Tibial nerve (tissue), 4 donors: ENCODE measurements around the gene FAM210B. TPM values are rescaled to one million over a fixed set of nuclear protein-coding genes. Genes with fewer than 3 reads are reported as not detected.

ENCODE experiments used
- DNase-seq, 2 donors: peaks; one replicate each; pipeline ENCODE4 v3.0.0-alpha.2; 2019; ENCODE audit warnings: low spot score in 2 of 2
- H3K27ac ChIP-seq, 4 donors: fragments of 200-600 bp; sonication (generic) in 3 of 4; one replicate each; pipeline ENCODE4 v1.5.1; 2017 to 2019; ENCODE audit warnings: mild to moderate bottlenecking in 1 of 4
- H3K27me3 ChIP-seq, 2 donors: fragments of 200-600 bp; sonication (generic) in 1 of 2; one replicate each; pipeline versions ENCODE4 v1.5.1 to v1.6.0; 2017 to 2019
- H3K36me3 ChIP-seq, 3 donors: fragments of 200-600 bp; sonication (generic); one replicate each; pipeline ENCODE4 v1.5.1; 2018 to 2019
- H3K4me1 ChIP-seq, 4 donors: fragments of 200-600 bp; sonication (generic) in 3 of 4; one replicate each; pipeline ENCODE4 v1.5.1; 2017 to 2019
- H3K4me3 ChIP-seq, 4 donors: fragments of 200-600 bp; sonication (generic) in 3 of 4; one replicate each; pipeline ENCODE4 v1.5.1; 2017 to 2019; ENCODE audit warnings: mild to moderate bottlenecking in 1 of 4, moderate library complexity in 1 of 4
- H3K9me3 ChIP-seq, 4 donors: fragments of 200-600 bp; sonication (generic) in 3 of 4; one replicate each; pipeline ENCODE4 v1.5.1; 2017 to 2019
- CTCF ChIP-seq, 5 experiments: fragments of 200-600 bp in 3 of 5; fragments of 450-650 bp in 2 of 5; sonication (generic) in 3 of 5; IDR thresholded peaks; one replicate each; pipeline ENCODE4 v1.5.1; 2016 to 2019; ENCODE audit warnings: antibody characterized with exemption in 5 of 5, mild to moderate bottlenecking in 3 of 5, moderate library complexity in 2 of 5
- EP300 ChIP-seq, 2 donors: sonication (generic); formaldehyde crosslinking; IDR thresholded peaks; one replicate each; pipeline ENCODE4 v1.6.1; 2017; ENCODE audit warnings: antibody characterized with exemption in 2 of 2, mild to moderate bottlenecking in 1 of 2
- POLR2A ChIP-seq, 2 donors: fragments of 450-650 bp; IDR thresholded peaks; one replicate each; pipeline ENCODE4 v1.6.1; 2017; ENCODE audit warnings: antibody characterized with exemption in 2 of 2, mild to moderate bottlenecking in 2 of 2, moderate library complexity in 2 of 2
- WGBS, 2 donors: methylation state at CpG; one replicate each; pipeline ENCODE4 v1.1.5; 2018; 5-methylcytosine and 5-hydroxymethylcytosine counted together
- total RNA-seq, 4 donors: library from RNA; depleted of rRNA; stranded (reverse); fragments of >200 nt; gene quantifications; one replicate each; pipeline ENCODE4 v1.1.0, GENCODE V29; 2016

The FAM210B gene
- total RNA-seq, 4 donors from 2014 or later, result 36.8 to 56.6 (median 52.3) TPM

- peak in 1 of 2 donors; percentile 65 for TF ChIP-seq EP300 (IDR thresholded peaks at IDR 0.05)
- no peak for TF ChIP-seq CTCF (IDR thresholded peaks at IDR 0.05)
Observed at GRCh38 chr20:56411759-56412472, 53.1 kb downstream of the FAM210B start, which contains the start of gene CASS4. Gene CASS4, plus strand, starts transcription at chr20:56412260. Its CDS starts 199 bp downstream, at chr20:56412459.

GRCh38 chr20:56412473-56412790 is 53.7 kb downstream of the FAM210B start:
- Histone ChIP-seq H3K27ac (peak overlapping the region in 3 of 4 donors; percentile 60 to 80 (median 73)), H3K27me3 (no peaks in the 10 kb centered on the region), H3K36me3 (peaks cover 0 to 24% (median 0%) of the 10 kb centered on the region in 3 donors), H3K4me3 (peak overlapping the region in 3 of 4 donors; percentile 6 to 38 (median 26)), H3K4me1 (peaks cover 0 to 20% (median 5%) of the 10 kb centered on the region in 4 donors), H3K9me3 (no peaks in the 10 kb centered on the region)
- DNase-seq, result no peak
- 87 to 90% methylated on average over 7 of the region's 7 CpGs for WGBS, 2 donors
- no peak for TF ChIP-seq CTCF (IDR thresholded peaks at IDR 0.05)

More at GRCh38 chr20:56411759-56412472, 53.1 kb downstream of the FAM210B start, which contains the start of gene CASS4:
- H3K27ac ChIP-seq, result peak within 1 kb of the TSS in 3 of 4 donors; percentile 60 to 80 (median 73)
- no peaks in the 10 kb centered on the region for H3K9me3 ChIP-seq
- DNase-seq, result peak in 1 of 2 donors; percentile 30
- peak within 1 kb of the TSS in 3 of 4 donors; percentile 6 to 38 (median 26) for H3K4me3 ChIP-seq
- peaks cover 0 to 25% (median 0%) of the 10 kb centered on the region in 3 donors for H3K36me3 ChIP-seq
- H3K4me1 ChIP-seq, result peaks cover 0 to 20% (median 5%) of the 10 kb centered on the region in 4 donors
- WGBS, 2 donors, result 13 to 36% methylated on average over 10 of the region's 10 CpGs
- no peaks in the 10 kb centered on the region for H3K27me3 ChIP-seq

DNA sequence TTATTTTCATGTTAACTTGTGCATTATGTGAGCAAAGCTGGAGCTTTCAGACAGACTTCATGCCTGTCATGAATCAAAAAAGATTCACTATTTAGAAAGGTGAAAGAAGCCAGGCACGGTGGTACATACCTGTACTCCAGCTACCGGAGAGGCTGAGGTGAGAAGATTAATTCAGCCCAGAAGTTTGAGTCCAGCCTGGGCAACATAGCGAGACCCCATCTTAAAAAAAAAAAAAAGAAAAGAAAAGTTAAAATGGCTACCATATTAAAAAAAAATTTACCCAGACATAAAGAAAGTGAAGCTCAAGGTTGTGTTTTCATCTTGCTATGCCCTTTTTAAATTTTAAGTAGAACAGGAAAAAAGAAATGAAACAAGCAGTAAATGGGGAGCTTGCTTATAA is 54.2 kb downstream of the FAM210B start:
- DNase-seq, result no peak
- H3K27me3 ChIP-seq, result no peaks in the 10 kb centered on the region
- peak overlapping the region in 3 of 4 donors; percentile 60 to 80 (median 73) for H3K27ac ChIP-seq
- H3K9me3 ChIP-seq, result no peaks in the 10 kb centered on the region
- peaks cover 0 to 20% (median 5%) of the 10 kb centered on the region in 4 donors for H3K4me1 ChIP-seq
- H3K36me3 ChIP-seq, result peaks cover 0 to 24% (median 0%) of the 10 kb centered on the region in 3 donors
- peak overlapping the region in 2 of 4 donors; percentile 26 to 38 for H3K4me3 ChIP-seq
- no peak for TF ChIP-seq CTCF (IDR thresholded peaks at IDR 0.05)
- TF ChIP-seq POLR2A (IDR thresholded peaks at IDR 0.05), result no peak
- no peak for TF ChIP-seq EP300 (IDR thresholded peaks at IDR 0.05)
- WGBS, 2 donors, result 95 to 100% methylated on average over 3 of the region's 3 CpGs

- Histone ChIP-seq H3K36me3 (peaks cover 0 to 13% (median 0%) of the 10 kb centered on the region in 3 donors), H3K9me3 (no peaks in the 10 kb centered on the region), H3K4me1 (peaks cover 0 to 20% (median 5%) of the 10 kb centered on the region in 4 donors), H3K27me3 (no peaks in the 10 kb centered on the region), H3K27ac (no peak overlapping the region), H3K4me3 (no peak overlapping the region)
- WGBS, 2 donors, result 66 to 71% methylated on average over 12 of the region's 12 CpGs
- no peak for DNase-seq
- TF ChIP-seq POLR2A (IDR thresholded peaks at IDR 0.05), result no peak
Observed at GRCh38 chr20:56414842-56415765, 56.3 kb downstream of the FAM210B start.

- peaks cover 0 to 13% (median 0%) of the 10 kb centered on the region in 3 donors for H3K36me3 ChIP-seq
- no peak overlapping the region for H3K4me3 ChIP-seq
- H3K27me3 ChIP-seq, result no peaks in the 10 kb centered on the region
- TF ChIP-seq EP300 (IDR thresholded peaks at IDR 0.05) (no peak), POLR2A (IDR thresholded peaks at IDR 0.05) (no peak), CTCF (IDR thresholded peaks at IDR 0.05) (no peak)
- no peaks in the 10 kb centered on the region for H3K9me3 ChIP-seq
- DNase-seq, result no peak
- peaks cover 0 to 6% (median 1%) of the 10 kb centered on the region in 4 donors for H3K4me1 ChIP-seq
- WGBS, 2 donors, result 89 to 90% methylated on average over 7 of the region's 7 CpGs
- peak overlapping the region in 3 of 4 donors; percentile 62 to 71 (median 63) for H3K27ac ChIP-seq
Observed at GRCh38 chr20:56417402-56417801, 58.6 kb downstream of the FAM210B start.
